PC-9 (cell line): ENCODE measurements around the gene GPATCH2. TPM values are rescaled to one million over a fixed set of nuclear protein-coding genes. Genes with fewer than 3 reads are reported as not detected.

Experiments used
- Bru-seq: library from RNA; stranded (reverse); fragments of 400-500 nt; gene quantifications from one replicate; lab custom pipeline; 2021; lab: Mats Ljungman, UMichigan
- BruChase-seq, 2 experiments: library from RNA; stranded (reverse); fragments of 400-500 nt; gene quantifications; one replicate each; lab custom pipeline; 2021; lab: Mats Ljungman, UMichigan
- BruUV-seq: library from RNA; stranded (reverse); fragments of 400-500 nt; replicated peaks from 2 replicates; lab custom pipeline; 2021; lab: Mats Ljungman, UMichigan
- CTCF ChIA-PET: fragments of 300-600 bp; sonication (Branson Sonifier 250); formaldehyde crosslinking; loops from one replicate; lab custom pipeline; 2022; ENCODE audit warnings: antibody characterized with exemption; lab: Charles Lee
- POLR2A ChIA-PET: fragments of 300-600 bp; sonication (Branson Sonifier 250); formaldehyde crosslinking; loops from one replicate; lab custom pipeline; 2022; ENCODE audit warnings: antibody characterized with exemption; ENCODE audit not compliant: unreplicated experiment; lab: Charles Lee
- DNase-seq, 2 experiments: peaks; one replicate each; pipeline versions ENCODE4 v3.0.0 to v3.0.0-alpha.2; 2015 to 2022; ENCODE audit warnings: mixed read lengths in 1 of 2
- H2AFZ ChIP-seq: fragments of 200-600 bp; sonication (generic); 2 replicates; pipeline ENCODE4 v1.8.1; 2017; ENCODE audit warnings: antibody characterized with exemption
- H3F3A ChIP-seq: fragments of 200-600 bp; sonication (generic); 2 replicates; pipeline ENCODE4 v1.8.1; 2017; ENCODE audit warnings: antibody characterized with exemption, mild to moderate bottlenecking, low read depth; ENCODE audit not compliant: insufficient read depth
- H3K27ac ChIP-seq: fragments of 200-600 bp; sonication (generic); 2 replicates; pipeline ENCODE4 v1.6.1; 2016; ENCODE audit warnings: mixed run types
- H3K27me3 ChIP-seq: fragments of 200-600 bp; sonication (generic); 2 replicates; pipeline ENCODE4 v1.6.1; 2016; ENCODE audit warnings: low read depth, mixed run types; ENCODE audit not compliant: insufficient read depth
- H3K36me3 ChIP-seq: fragments of 200-600 bp; sonication (generic); 2 replicates; pipeline ENCODE4 v1.6.1; 2016; ENCODE audit warnings: low read depth, mixed run types
- H3K4me1 ChIP-seq: fragments of 200-600 bp; sonication (generic); replicated peaks from 2 replicates; pipeline ENCODE4 v1.6.1; 2016; ENCODE audit warnings: mixed run types; ENCODE audit not compliant: insufficient read depth
- H3K4me2 ChIP-seq: fragments of 200-600 bp; sonication (generic); 2 replicates; pipeline ENCODE4 v1.6.1; 2017; ENCODE audit warnings: mixed run types
- H3K4me3 ChIP-seq: fragments of 200-600 bp; sonication (generic); 2 replicates; pipeline ENCODE4 v1.6.1; 2016; ENCODE audit warnings: mixed run types
- H3K79me2 ChIP-seq: fragments of 200-600 bp; sonication (generic); 2 replicates; pipeline ENCODE4 v1.6.1; 2017; ENCODE audit warnings: low read depth, mixed run types
- H3K9me2 ChIP-seq: fragments of 200-600 bp; sonication (generic); 2 replicates; pipeline ENCODE4 v1.8.1; 2017; ENCODE audit warnings: mild to moderate bottlenecking; ENCODE audit not compliant: insufficient read depth
- H3K9me3 ChIP-seq: fragments of 200-600 bp; sonication (generic); 2 replicates; pipeline ENCODE4 v1.8.1; 2016; ENCODE audit warnings: low read depth; ENCODE audit not compliant: insufficient read depth
- H4K20me1 ChIP-seq: fragments of 200-600 bp; sonication (generic); 2 replicates; pipeline ENCODE4 v1.8.1; 2017; ENCODE audit not compliant: insufficient read depth
- EZH2 ChIP-seq: fragments of 200-600 bp; sonication (generic); IDR thresholded peaks from 2 replicates; pipeline ENCODE4 v1.8.0; 2017; ENCODE audit warnings: antibody characterized with exemption, low read depth
- intact Hi-C: fragments of 100-400 bp; cut with micrococcal nuclease; formaldehyde crosslinking; loops from one replicate; pipeline ENCODE4 v1.10.0; 2022; ENCODE audit not compliant: unreplicated experiment
- long read RNA-seq: library from polyadenylated mRNA; stranded (forward); transcript quantifications from one replicate; pipeline ENCODE4 v2.0.0, GENCODE V29; 2022
- total RNA-seq: library from RNA; stranded (reverse); gene quantifications from 2 replicates; pipeline ENCODE4 v1.2.3, GENCODE V29; 2021
- TF ChIP-seq, protein P1 (sequence below): fragments of 200-600 bp; sonication (generic); conservative IDR thresholded peaks from 2 replicates; pipeline ENCODE4 v1.6.1; 2017; ENCODE audit warnings: mixed run types, antibody characterized with exemption, mild to moderate bottlenecking, moderate library complexity

Gene GPATCH2
- total RNA-seq (13.9 and 14.8 TPM in 2 replicates), Bru-seq, nascent RNA (percentile 78 among the genes with signal in this experiment), BruChase-seq, experiment 1, labeled RNA remaining after a 2-hour chase (percentile 73 among the genes with signal in this experiment), BruChase-seq, experiment 2, labeled RNA remaining after a 6-hour chase (percentile 56 among the genes with signal in this experiment)
- long read RNA-seq, full-length matches to known transcripts = 19 of 23 reads
- long read RNA-seq, partial matches to known transcripts = 1 of 23 reads
- long read RNA-seq, other reads (novel, unspliced or antisense) = 3 of 23 reads

- BruUV-seq = no TSS peak
- H3K36me3 ChIP-seq = no peaks in the 10 kb centered on the region
- H3K4me3 ChIP-seq = peak within 1 kb of the TSS; percentile 77
- peaks cover 49% of the 10 kb centered on the region for H3K79me2 ChIP-seq
- H3K27ac ChIP-seq = peak within 1 kb of the TSS; percentile 86
- H3K9me3 ChIP-seq = no peaks in the 10 kb centered on the region
- DNase-seq = peak; percentile 74 to 81
- H3K4me1 ChIP-seq = peaks cover 27% of the 10 kb centered on the region
- TF ChIP-seq EZH2 = no peak
- H3K4me2 ChIP-seq = peak within 1 kb of the TSS; percentile 92
- no peaks in the 10 kb centered on the region; the same call in 1 of the 2 replicates for H4K20me1 ChIP-seq
- no peaks in the 10 kb centered on the region for H3F3A ChIP-seq
- CTCF ChIA-PET = no interaction called here
- POLR2A ChIA-PET = interaction anchor here (0.6 to 0.9 kb wide), 7 partner anchors 9 to 904 kb away, joined by 3 to 9 read pairs (median 3); partner anchors contain the start of gene RRP15
- H3K27me3 ChIP-seq = no peaks in the 10 kb centered on the region
- peak within 1 kb of the TSS; percentile 96 for H2AFZ ChIP-seq
- intact Hi-C loops = no loop called here
- no peaks in the 10 kb centered on the region for H3K9me2 ChIP-seq
Measured at GRCh38 chr1:217630711-217631591, at the start of gene GPATCH2, which contains the start of gene SPATA17. TSS of gene GPATCH2 (minus strand) at chr1:217631090. CDS start at chr1:217630971, 119 bp downstream. TSS of gene SPATA17 (plus strand) at chr1:217631344. CDS start at chr1:217631379, 35 bp downstream.

- H3K9me3 ChIP-seq = no peaks in the 10 kb centered on the region
- ChIA-PET CTCF (no interaction called here), POLR2A (no interaction called here)
- H3K4me1 ChIP-seq = no peaks in the 10 kb centered on the region
- intact Hi-C loops = no loop called here
- no peaks in the 10 kb centered on the region for H3F3A ChIP-seq
- no peak overlapping the region for H3K4me3 ChIP-seq
- no peaks in the 10 kb centered on the region for H4K20me1 ChIP-seq
- H3K36me3 ChIP-seq = no peaks in the 10 kb centered on the region
- no peaks in the 10 kb centered on the region for H3K27me3 ChIP-seq
- H2AFZ ChIP-seq = no peak overlapping the region
- BruUV-seq = no TSS peak
- no peak for DNase-seq
- no peaks in the 10 kb centered on the region for H3K9me2 ChIP-seq
- no peak overlapping the region for H3K4me2 ChIP-seq
- TF ChIP-seq, protein P1, sequence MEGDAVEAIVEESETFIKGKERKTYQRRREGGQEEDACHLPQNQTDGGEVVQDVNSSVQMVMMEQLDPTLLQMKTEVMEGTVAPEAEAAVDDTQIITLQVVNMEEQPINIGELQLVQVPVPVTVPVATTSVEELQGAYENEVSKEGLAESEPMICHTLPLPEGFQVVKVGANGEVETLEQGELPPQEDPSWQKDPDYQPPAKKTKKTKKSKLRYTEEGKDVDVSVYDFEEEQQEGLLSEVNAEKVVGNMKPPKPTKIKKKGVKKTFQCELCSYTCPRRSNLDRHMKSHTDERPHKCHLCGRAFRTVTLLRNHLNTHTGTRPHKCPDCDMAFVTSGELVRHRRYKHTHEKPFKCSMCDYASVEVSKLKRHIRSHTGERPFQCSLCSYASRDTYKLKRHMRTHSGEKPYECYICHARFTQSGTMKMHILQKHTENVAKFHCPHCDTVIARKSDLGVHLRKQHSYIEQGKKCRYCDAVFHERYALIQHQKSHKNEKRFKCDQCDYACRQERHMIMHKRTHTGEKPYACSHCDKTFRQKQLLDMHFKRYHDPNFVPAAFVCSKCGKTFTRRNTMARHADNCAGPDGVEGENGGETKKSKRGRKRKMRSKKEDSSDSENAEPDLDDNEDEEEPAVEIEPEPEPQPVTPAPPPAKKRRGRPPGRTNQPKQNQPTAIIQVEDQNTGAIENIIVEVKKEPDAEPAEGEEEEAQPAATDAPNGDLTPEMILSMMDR = no peak
- TF ChIP-seq EZH2 = no peak
- H3K79me2 ChIP-seq = no peaks in the 10 kb centered on the region
- H3K27ac ChIP-seq = no peak overlapping the region
Measured at GRCh38 chr1:217674028-217674729, 43.3 kb upstream of the GPATCH2 start.

GRCh38 chr1:217673387-217673786 is 42.5 kb upstream of the GPATCH2 start:
- Histone ChIP-seq H3K36me3 (no peaks in the 10 kb centered on the region), H3F3A (no peaks in the 10 kb centered on the region), H3K9me3 (no peaks in the 10 kb centered on the region), H3K4me1 (no peaks in the 10 kb centered on the region), H3K4me3 (no peak overlapping the region), H2AFZ (no peak overlapping the region), H3K79me2 (no peaks in the 10 kb centered on the region), H3K27ac (no peak overlapping the region), H3K4me2 (no peak overlapping the region), H3K9me2 (no peaks in the 10 kb centered on the region), H4K20me1 (no peaks in the 10 kb centered on the region), H3K27me3 (no peaks in the 10 kb centered on the region)
- intact Hi-C loops = no loop called here
- TF ChIP-seq, protein P1 = no peak
- no peak for TF ChIP-seq EZH2
- no TSS peak for BruUV-seq
- DNase-seq = no peak
- CTCF ChIA-PET = no interaction called here
- POLR2A ChIA-PET = no interaction called here
